ENCODE results near the gene ADORA3.
A peak's percentile ranks its signal among the peaks of the same experiment; 100 is the strongest.

Gene ADORA3

GRCh38 chr1:111507411-111508201 is 4.2 kb upstream of the ADORA3 start:
- peak; percentile 58 for DNase-seq

GRCh38 chr1:111506561-111506960 is 3.1 kb upstream of the ADORA3 start:
- no peak for DNase-seq

- DNase-seq: no peak
Measured at GRCh38 chr1:111505641-111506119, 2.2 kb upstream of the ADORA3 start.

- DNase-seq: no peak
Measured at GRCh38 chr1:111504097-111504496, 664 bp upstream of the ADORA3 start.

- no peak for DNase-seq
Measured at GRCh38 chr1:111501645-111502044, 1.8 kb downstream of the ADORA3 start.

GRCh38 chr1:111499026-111499785 is 4.2 kb downstream of the ADORA3 start:
- DNase-seq: no peak

- no peak for DNase-seq
Measured at GRCh38 chr1:111497592-111497991, 5.8 kb downstream of the ADORA3 start.

- DNase-seq: no peak
Measured at GRCh38 chr1:111496398-111496797, 7.0 kb downstream of the ADORA3 start.

GRCh38 chr1:111491070-111491469 is 12.4 kb downstream of the ADORA3 start:
- DNase-seq: no peak

GRCh38 chr1:111490220-111490619 is 13.2 kb downstream of the ADORA3 start:
- DNase-seq: no peak

- DNase-seq: no peak
Measured at GRCh38 chr1:111489604-111490003, 13.8 kb downstream of the ADORA3 start.

- no peak for DNase-seq
Measured at GRCh38 chr1:111488669-111489068, 14.8 kb downstream of the ADORA3 start.

GRCh38 chr1:111487133-111487532 is 16.3 kb downstream of the ADORA3 start:
- no peak for DNase-seq

GRCh38 chr1:111486431-111486830 is 17.0 kb downstream of the ADORA3 start:
- DNase-seq: no peak

- no peak for DNase-seq
Measured at GRCh38 chr1:111484391-111485026, 18.9 kb downstream of the ADORA3 start.

- DNase-seq: no peak
Measured at GRCh38 chr1:111483876-111484275, 19.6 kb downstream of the ADORA3 start.

- no peak for DNase-seq
Measured at GRCh38 chr1:111483166-111483565, 20.3 kb downstream of the ADORA3 start.

GRCh38 chr1:111481387-111482221 is 21.8 kb downstream of the ADORA3 start:
- DNase-seq: peak; percentile 62

GRCh38 chr1:111480674-111481073 is 22.8 kb downstream of the ADORA3 start:
- no peak for DNase-seq

GRCh38 chr1:111476761-111477309 is 26.6 kb downstream of the ADORA3 start:
- peak; percentile 22 for DNase-seq

GRCh38 chr1:111476214-111476613 is 27.2 kb downstream of the ADORA3 start:
- DNase-seq: no peak

GRCh38 chr1:111475701-111476100 is 27.7 kb downstream of the ADORA3 start:
- DNase-seq: peak; percentile 43
